ENCODE measurements around the gene SIL1.

The SIL1 gene

GRCh38 chr5:138951986-138952735 lies 246.0 kb downstream of the SIL1 start:
- DNase-seq, result no peak

- DNase-seq, result no peak
Observed at GRCh38 chr5:138951091-138951985, 246.8 kb downstream of the SIL1 start.

- no peak for DNase-seq
Observed at GRCh38 chr5:138950421-138951031, 247.6 kb downstream of the SIL1 start.

- DNase-seq, result no peak
Observed at GRCh38 chr5:138949988-138950387, 248.2 kb downstream of the SIL1 start.

- DNase-seq, result no peak
Observed at GRCh38 chr5:138949223-138949574, 249.0 kb downstream of the SIL1 start.

- no peak for DNase-seq
Observed at GRCh38 chr5:138948471-138949222, 249.5 kb downstream of the SIL1 start.

GRCh38 chr5:138947780-138948179 lies 250.4 kb downstream of the SIL1 start:
- no peak for DNase-seq

- DNase-seq, result no peak
Observed at GRCh38 chr5:138946831-138947560, 251.2 kb downstream of the SIL1 start.

GRCh38 chr5:138946241-138946623 lies 251.9 kb downstream of the SIL1 start:
- DNase-seq, result no peak

GRCh38 chr5:138945421-138946240 lies 252.5 kb downstream of the SIL1 start:
- DNase-seq, result no peak

- no peak for DNase-seq
Observed at GRCh38 chr5:138944527-138945322, 253.4 kb downstream of the SIL1 start.

- DNase-seq, result no peak
Observed at GRCh38 chr5:138943599-138944173, 254.5 kb downstream of the SIL1 start.

GRCh38 chr5:138942861-138943260 lies 255.3 kb downstream of the SIL1 start:
- DNase-seq, result no peak

GRCh38 chr5:138942066-138942465 lies 256.1 kb downstream of the SIL1 start:
- no peak for DNase-seq

- no peak for DNase-seq
Observed at GRCh38 chr5:138938526-138938925, 259.6 kb downstream of the SIL1 start.

GRCh38 chr5:138937392-138938387 lies 260.5 kb downstream of the SIL1 start:
- no peak for DNase-seq

- no peak for DNase-seq
Observed at GRCh38 chr5:138936968-138937345, 261.2 kb downstream of the SIL1 start.

GRCh38 chr5:138936225-138936967 lies 261.8 kb downstream of the SIL1 start:
- DNase-seq, result no peak
